Right lung (tissue), 5 donors: ENCODE results near the gene HOXB6. TPM values are rescaled to one million over a fixed set of nuclear protein-coding genes. Genes with fewer than 3 reads are reported as not detected.

ENCODE experiments used
- DNase-seq, 2 donors: peaks; one replicate each; pipeline ENCODE4 v3.0.0-alpha.2; 2013
- polyA plus RNA-seq, 5 donors: library from polyadenylated mRNA; unstranded; fragments of 120-200 nt; gene quantifications; one replicate each; pipeline versions ENCODE4 v1.2.1 to v1.2.3, GENCODE V29; 2013; ENCODE audit warnings: inconsistent platforms in 1 of 5, low replicate concordance in 1 of 5; ENCODE audit not compliant: insufficient read length in 5 of 5, insufficient read depth in 1 of 5

The HOXB6 gene
- polyA plus RNA-seq, 5 donors, result 11.9 to 14.9 (median 13.3) TPM

DNA sequence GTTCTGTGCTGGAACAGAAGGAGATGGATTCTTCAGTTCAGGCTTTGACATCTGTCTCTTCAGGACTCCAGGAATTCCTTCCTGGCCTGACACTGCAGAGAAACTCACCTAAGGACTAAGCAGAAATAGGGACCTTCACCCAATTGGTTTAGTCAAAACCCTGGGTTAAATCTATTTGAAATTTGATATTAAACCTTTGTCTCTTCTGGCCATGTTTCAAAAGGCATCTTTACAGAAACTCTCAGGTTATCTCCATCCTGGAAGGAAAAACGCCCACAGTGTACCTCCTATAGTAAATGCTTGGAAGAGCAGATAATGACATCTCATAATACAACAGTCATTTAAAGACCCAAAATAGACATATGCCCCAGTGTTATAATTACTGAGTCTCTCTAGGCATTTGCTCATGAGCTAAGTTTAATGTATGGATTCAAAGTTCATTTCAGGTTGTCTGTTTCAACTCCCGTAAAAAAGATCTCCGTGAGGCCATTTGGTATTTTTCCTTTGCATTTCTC is 21.0 kb downstream of the HOXB6 start:
- peak in 1 of 2 donors; percentile 1 for DNase-seq

GRCh38 chr17:48582750-48583069 is 22.1 kb downstream of the HOXB6 start:
- DNase-seq, result no peak

GRCh38 chr17:48579760-48580554 is 24.8 kb downstream of the HOXB6 start:
- DNase-seq, result no peak

- DNase-seq, result no peak
Measured at GRCh38 chr17:48579471-48579759, 25.4 kb downstream of the HOXB6 start.

DNA sequence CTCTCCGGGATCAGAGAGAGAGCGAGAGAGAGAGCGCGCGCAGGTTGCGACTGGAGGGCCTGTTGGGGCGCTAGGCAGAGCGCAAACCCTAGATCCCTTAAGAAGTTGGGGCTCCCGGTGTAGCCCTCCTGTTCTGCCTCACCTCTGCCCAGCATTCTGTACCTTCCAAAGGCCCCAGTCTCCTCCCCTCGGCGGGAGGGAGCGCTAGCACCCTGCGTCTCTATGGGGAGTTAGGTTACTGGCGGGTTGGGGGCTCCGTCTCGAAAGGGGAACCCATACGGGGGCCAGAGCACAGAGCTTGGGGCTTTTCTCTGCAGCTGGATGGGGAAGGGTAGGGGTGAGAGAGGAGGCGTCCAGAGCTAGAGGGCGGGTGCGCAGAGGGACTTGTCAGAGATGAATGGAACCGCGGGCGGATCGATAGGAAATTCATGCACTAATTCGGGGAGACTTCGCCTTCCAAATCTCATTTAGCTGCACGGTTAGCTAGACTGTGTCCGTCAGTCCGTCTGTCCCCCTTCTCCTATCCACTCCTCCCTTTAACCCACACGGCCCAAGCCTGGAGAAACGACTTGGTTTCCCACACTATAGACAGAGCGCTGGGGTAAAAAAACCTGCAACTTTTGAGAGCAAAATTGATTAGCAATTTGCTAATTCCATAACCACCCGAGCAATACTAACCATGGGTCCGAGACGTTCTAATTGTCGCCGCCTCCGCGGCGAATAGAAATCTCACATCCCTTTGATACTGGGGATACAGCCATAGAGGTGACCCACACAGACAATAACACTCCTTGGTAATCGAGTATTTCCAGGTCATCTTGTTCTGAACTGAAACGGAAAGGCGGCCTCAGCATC is 25.9 kb downstream of the HOXB6 start:
- DNase-seq, result no peak

DNA sequence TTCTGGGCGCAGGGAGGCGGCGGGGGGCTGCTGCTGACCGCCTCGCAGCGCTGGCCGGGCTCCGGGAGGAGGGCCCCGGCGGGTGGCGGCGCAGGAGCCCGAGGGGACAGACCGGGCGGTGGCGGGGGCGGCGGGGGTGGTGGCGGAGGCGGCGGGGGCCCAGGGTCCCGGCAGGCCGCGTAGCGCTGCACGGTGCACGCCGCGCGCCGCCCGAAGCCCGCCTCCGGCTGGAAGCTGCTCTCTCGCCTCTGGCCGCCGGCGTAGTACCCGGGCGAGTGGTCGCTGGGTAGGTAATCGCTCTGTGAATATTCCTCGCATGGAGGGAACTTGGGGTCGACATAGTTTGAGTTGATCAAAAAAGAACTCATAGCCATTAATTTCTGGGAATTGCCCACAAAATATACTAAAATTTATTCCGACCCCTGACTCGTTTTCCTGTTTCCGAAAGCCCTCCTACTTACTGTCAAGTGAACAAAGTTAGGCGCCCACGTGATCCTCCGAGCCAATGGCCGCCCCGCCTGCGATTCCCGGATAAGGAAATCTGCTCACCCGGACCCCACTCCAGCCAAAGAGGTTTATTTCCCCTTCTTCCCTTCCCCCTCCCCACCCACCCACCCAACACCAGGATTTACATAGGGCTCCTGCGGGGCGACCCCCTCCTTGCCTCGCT is 26.7 kb downstream of the HOXB6 start, which contains the start of gene HOXB4:
HOXB4 (minus strand) TSS at position 405 of the 670 bp plus-strand sequence; CDS start at position 374, 31 bp downstream.
- DNase-seq, result peak in 1 of 2 donors; percentile 83

- no peak for DNase-seq
Measured at GRCh38 chr17:48577330-48577945, 27.3 kb downstream of the HOXB6 start.

GRCh38 chr17:48576479-48577309 is 28.1 kb downstream of the HOXB6 start:
- no peak for DNase-seq

GRCh38 chr17:48575673-48576478 is 28.9 kb downstream of the HOXB6 start:
- DNase-seq, result no peak

- no peak for DNase-seq
Measured at GRCh38 chr17:48575066-48575582, 29.7 kb downstream of the HOXB6 start.

DNA sequence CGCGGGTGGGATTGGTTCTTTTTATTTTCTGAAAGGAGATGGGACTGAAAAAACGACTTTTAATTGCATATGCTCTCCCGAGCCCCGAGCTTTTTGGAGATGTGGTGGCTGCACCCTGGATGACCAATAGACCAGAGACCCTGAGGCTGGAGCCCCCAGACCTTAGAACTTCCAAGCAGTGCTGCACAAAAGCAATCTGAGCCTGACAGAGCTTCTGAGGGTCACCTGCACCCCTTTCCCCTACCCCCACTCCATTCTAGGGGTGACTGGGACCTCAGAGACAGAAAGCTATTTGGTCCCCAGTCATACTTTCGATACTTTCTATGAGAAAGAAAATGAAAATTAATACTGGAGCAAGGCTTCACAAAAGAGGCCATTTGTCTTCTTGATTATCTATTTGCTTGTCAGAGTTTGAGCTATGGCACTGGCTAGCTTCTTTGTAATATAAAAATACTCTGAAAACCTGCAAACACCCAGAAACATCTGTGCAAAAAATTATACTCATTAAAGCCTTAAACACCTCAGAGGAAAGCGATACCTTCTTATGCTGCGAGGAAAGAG is 30.2 kb downstream of the HOXB6 start:
- DNase-seq, result no peak

DNA sequence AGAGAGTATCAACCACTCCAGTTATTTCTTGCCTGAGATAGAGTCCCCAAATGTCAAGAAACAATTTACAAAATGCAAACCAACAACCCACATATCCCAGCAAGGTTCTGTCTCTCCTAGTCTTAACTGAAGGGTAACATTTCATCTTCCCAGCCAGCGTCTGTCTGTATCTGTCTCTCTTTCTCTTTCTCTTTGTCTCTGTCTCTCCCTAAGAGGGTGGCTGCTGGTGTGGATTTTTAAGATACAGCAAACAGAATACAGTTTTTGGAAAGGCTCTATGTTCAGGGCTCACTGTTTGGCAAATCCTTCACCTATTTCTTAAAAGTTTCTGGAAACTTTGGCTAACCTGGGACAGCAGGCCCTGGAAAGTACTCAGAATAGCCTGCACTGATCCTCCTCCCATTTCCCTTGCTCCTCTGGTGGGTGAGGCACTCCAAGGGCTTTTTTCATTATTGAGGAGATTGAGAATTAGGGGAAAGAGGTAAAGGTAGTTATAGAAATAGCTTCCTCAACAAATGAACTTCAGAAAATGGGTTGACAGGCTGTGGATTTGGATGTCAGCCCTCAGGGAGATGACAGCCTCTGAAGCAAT is 32.9 kb downstream of the HOXB6 start:
- no peak for DNase-seq

GRCh38 chr17:48571024-48571818 is 33.6 kb downstream of the HOXB6 start:
- no peak for DNase-seq

DNA sequence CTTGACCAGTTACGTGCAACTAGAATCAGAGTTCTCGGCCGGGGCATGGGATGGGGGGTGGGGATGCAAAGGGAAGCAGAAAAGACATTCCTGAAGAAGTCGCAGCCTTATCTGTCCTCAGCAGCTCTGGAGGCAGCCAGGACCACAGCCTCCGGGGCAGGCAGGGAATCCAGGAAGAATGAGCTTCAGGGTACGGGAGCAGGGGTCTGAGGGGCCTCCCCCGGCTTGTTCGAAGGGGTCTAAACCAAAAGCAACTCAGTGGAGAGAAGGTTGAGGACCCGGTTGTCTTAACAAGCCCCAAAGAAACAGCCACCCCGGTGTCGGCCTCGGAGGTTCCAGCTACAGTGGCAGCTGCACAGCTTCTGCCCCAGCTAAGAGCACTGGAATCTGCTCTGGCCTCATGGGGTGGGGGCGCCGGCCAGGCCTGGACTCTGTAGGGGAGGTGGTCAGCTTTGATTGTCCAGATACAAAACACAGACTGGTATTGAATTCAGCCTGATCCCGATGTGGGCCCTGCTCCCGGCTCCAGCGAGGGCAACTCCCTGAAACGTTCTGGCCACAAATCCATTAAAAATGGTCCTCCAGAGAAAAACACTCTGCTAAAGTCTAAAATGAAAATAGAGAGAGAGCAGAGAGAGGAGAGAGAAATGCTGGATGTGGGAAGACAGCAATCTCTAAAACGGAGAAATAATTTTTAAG is 34.3 kb downstream of the HOXB6 start:
- no peak for DNase-seq

GRCh38 chr17:48569674-48570324 is 35.0 kb downstream of the HOXB6 start:
- no peak for DNase-seq

GRCh38 chr17:48569240-48569582 is 35.6 kb downstream of the HOXB6 start:
- DNase-seq, result no peak
